Right ventricle myocardium inferior (tissue), 1 donor: ENCODE results near the gene PIP4K2C. TPM values are rescaled to one million over a fixed set of nuclear protein-coding genes. Genes with fewer than 3 reads are reported as not detected.

ENCODE experiments used
- ATAC-seq: fragments of 200-7000 bp; cut with Tn5 transposase; one replicate; pipeline ENCODE4 v1.9.1; 2020; ENCODE audit warnings: mild to moderate bottlenecking, moderate library complexity
- DNase-seq: peaks from one replicate; pipeline ENCODE4 v3.0.0; 2021; ENCODE audit errors: missing footprints
- intact Hi-C: fragments of 100-400 bp; cut with DNase I; formaldehyde crosslinking; loops from one replicate; pipeline ENCODE4 v1.11.0; 2022
- long read RNA-seq: library from polyadenylated mRNA; unstranded; transcript quantifications from one replicate; pipeline ENCODE4 v2.0.0, GENCODE V29; 2021
- total RNA-seq: library from RNA; stranded (reverse); fragmentation: NEBNext Ultra II Directional; extraction: Animal tissue kit (Norgen Biotek cat#: 25700); gene quantifications from one replicate; pipeline ENCODE4 v1.2.1, GENCODE V29; 2021
- donor health status: DM: no; HTN: yes; CAD: no; lungs with severe emphysema.

The PIP4K2C gene
- total RNA-seq: 13.1 TPM
- long read RNA-seq, transcript PIP4K2C-201 (10 exons, 2,924 nt): major isoform, 11 of 11 reads
- long read RNA-seq, partial matches to known transcripts: 0 of 11 reads
- long read RNA-seq, other reads (novel, unspliced or antisense): 0 of 11 reads

DNA sequence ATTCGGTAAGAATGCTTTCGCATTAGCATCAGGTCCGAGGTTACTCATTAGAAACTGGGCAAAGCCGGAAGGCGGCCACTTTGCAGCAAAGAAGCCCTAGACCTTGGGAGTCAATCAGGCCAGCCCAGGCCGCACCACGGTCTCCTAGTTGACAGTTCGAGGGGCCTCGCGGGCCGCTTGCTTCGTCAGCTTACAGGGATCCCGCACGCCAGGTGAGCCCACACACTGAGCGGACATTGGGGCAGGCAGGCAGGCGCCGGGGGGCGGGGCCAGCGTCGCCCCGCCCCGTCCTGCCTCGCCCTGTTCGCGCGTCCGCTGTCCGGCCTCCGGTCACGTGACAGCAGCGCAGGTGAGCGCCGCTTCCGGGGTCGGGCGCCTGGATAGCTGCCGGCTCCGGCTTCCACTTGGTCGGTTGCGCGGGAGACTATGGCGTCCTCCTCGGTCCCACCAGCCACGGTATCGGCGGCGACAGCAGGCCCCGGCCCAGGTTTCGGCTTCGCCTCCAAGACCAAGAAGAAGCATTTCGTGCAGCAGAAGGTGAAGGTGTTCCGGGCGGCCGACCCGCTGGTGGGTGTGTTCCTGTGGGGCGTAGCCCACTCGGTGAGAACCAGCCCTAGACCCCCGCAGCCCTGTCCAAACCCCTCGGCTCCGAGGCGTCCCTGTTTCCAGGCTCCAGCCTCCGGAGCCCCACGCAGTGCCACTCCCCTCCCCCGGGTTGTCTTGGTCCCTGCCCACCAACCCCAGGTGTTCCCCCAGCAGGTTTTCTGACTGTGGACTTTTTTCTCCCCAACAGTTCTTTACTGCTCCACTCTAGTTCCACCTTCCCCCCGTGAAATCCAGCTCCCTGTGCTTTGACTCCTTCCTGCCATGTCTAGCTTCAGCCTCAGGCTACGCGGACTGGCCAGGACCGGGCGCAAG is at the start of gene PIP4K2C:
PIP4K2C (plus strand) TSS at position 329 of the 918 bp plus-strand sequence; CDS start at position 427, 98 bp downstream.
- DNase-seq (peak; percentile 93), ATAC-seq (peak; percentile 98)
- intact Hi-C loops: no loop called here

DNA sequence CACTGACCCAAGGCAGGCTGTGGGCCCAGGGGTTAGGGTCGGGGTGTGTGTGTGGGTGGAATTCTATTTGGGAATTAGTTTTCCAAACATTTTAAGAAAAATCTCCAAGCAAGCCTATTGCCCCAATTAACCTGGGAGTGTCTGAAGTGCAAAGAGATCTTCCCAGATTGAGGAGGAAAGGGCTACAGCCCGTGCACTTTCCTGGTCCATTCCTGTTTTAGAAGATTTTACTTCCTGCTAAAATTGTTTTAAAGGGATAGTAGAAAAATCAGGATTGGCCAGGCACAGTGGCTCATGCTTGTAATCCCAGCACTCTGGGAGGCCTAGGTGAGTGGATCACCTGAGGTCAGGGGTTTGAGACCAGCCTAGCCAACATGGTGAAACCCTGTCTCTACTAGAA is 49.3 kb upstream of the PIP4K2C start:
- intact Hi-C loops: no loop called here
- DNase-seq (no peak), ATAC-seq (no peak)

DNA sequence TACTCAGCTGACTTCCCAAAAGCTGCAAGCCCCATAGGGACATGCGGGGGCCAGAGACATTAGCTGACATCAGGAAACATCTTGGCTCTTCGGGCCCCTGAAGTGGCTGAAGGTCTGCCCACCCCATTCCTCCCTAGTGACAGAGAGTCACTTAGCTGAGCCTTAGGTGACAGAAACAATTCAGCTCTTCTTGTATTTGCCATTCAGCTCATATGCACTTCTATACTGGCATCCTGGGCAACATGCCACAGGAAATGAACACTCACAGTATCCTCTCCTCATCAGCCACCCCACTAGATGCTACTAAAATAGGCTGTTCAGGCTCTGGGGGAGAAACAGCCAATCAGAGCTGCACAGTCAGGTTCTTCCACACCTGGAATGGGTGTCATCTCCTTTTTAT is 47.4 kb upstream of the PIP4K2C start:
- DNase-seq (no peak), ATAC-seq (no peak)
- intact Hi-C loops: no loop called here

DNA sequence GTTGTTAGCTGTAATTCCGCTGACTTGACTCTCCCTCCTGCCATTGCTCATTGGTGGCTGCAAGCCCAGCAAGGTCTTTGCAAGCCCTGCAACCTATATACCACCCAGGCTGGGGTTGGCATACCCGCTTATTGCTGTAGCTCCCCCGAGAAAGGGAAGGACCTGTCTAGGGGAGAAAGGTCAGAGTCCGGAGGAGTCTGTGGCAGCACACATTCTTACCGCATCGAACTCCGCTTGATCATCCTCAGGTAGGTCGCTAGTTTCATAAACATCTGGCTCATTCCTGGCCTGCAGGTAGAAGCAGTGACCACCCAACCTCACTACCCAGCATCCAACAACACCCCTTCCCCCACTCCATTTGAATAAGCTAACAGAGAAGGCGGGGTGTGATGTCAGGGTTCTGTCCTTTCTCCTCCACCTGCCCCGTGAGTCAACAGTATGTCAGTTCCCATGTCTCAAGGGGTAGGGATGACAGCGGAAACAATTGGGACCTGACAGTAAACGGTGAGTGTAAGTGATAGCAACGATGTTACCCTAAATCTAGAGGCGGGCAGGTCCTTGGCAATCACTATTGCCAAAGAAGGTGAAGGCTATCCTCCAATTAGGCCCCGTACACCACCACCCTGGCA is 45.1 kb upstream of the PIP4K2C start:
- intact Hi-C loops: loop anchor here (2.0 to 5.0 kb wide), 2 partner anchors 23 to 59 kb away; partner anchors contain the start of genes MARS1 and MBD6
- ATAC-seq: no peak
- DNase-seq: no peak

DNA sequence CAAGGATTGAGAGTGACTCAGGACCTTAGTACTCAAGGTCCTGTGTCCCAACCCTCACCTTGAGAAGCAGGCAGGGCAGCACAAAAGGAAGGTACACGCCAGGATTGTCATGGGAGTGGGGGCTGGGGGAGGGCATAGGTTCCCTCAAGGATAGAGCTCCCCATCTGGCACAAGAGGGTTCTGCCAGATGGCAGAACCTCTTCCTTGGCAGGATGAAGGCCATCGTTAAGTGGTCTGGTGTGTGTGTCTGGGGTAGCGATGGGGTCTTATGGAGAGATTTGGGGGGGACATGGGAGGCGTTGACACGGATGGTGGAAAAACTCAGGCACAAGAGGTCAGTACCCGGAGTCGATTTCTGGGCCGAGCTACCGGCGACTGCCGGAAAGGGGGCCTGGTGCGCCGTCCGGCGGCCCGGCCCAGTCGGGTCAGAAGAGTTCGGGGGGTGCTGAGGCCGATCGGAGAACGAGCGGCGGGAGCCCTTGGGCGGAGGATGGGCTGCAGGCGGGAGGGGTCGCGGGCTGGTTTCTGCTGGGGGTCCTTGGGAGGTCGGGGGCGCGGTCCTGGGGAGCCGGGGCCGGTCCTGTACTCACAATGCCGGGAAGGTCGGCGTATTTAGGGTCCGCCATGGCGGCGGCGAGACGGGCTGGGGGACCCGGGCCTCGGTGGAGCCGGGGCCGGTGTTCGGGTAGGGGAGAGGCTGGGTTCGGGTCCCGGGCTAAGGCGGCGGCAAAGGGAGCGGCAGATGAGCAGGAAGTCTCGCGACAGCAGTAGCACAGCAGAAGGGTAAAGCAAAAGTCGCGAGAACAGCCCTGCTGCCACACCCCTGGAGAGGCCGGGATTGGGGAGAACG is 44.3 kb upstream of the PIP4K2C start, which contains the start of gene DCTN2:
DCTN2 (minus strand) TSS at position 755 of the 850 bp plus-strand sequence; CDS start at position 626, 129 bp downstream.
- ATAC-seq (peak; percentile 99), DNase-seq (peak; percentile 95)
- intact Hi-C loops: loop anchor here (2.0 to 5.0 kb wide), 2 partner anchors 24 to 59 kb away; partner anchors contain the start of genes MARS1 and MBD6

DNA sequence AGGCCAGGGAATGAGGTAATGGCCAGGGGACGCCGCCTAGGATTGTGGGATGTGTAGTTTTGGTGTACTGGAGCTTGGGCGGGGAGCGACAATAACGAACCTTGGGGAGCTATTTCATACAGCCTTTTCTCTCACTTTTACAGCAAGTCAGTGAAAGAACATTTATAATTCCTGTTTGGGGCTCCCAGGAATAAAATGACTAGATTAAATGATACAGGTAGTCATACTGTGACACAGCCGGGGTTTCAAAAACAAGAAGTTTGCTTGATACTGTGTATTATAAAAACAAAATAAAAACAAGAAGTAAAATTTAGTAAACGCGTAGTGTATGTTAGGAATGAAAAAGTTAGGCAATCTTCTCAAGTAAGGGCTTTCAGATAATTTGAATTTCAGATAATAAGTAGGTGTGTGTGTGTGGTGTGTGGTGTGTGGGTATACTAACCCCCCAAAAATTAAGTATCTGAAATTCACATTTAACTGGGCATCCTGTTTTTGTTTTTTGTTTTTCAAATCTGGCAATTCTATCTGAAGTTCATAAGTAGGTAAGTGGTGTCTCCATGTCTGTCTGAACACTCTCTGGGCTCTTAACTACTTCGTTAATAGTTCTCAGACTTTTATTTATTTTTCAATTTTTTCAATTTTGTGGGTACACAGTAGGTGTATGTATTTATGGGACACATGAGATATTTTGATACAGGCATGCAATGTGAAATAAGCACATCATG is 43.5 kb upstream of the PIP4K2C start:
- no peak for DNase-seq
- ATAC-seq: no peak
- intact Hi-C loops: loop anchor here (2.0 to 5.0 kb wide), 2 partner anchors 25 to 60 kb away; partner anchors contain the start of genes MARS1 and MBD6

DNA sequence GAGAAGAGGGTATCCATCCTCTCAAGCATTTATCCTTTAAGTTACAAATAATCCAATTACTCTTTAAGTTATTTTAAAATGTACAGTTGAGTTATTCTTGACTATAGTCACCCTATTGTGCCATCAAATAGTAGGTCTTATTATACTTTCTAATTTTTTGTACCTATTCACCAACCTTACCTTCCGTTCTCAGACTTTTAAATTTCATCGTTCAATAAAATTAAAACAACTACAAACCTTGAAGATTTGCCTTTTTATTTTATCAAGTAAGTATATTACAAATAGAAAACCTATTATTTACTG is 43.0 kb upstream of the PIP4K2C start:
- no peak for ATAC-seq
- DNase-seq: no peak
- intact Hi-C loops: loop anchor here (5.0 kb wide), 1 partner anchor 61 kb away; the partner anchor contains the start of gene MARS1

DNA sequence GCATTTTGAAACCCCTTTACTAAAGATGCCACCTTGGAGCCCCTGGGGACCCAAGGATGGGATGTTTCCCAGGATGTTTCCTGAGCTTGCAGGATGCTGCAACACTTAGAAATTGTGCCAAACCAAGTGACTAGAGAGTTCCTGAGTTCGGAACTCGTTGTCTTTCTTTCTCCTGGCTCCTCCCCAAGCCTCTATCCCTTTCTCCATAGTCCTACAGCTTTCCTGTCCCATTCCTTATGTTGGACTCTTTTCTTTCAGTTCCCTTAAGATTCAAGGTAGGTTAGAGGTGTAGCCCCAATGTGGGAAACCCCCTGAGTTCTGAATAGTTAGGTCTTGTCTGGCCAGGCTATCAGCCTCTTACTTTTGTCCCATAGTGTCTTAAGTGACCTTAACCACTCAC is 42.5 kb upstream of the PIP4K2C start:
- no peak for DNase-seq
- intact Hi-C loops: loop anchor here (5.0 kb wide), 1 partner anchor 61 kb away; the partner anchor contains the start of gene MARS1
- no peak for ATAC-seq

DNA sequence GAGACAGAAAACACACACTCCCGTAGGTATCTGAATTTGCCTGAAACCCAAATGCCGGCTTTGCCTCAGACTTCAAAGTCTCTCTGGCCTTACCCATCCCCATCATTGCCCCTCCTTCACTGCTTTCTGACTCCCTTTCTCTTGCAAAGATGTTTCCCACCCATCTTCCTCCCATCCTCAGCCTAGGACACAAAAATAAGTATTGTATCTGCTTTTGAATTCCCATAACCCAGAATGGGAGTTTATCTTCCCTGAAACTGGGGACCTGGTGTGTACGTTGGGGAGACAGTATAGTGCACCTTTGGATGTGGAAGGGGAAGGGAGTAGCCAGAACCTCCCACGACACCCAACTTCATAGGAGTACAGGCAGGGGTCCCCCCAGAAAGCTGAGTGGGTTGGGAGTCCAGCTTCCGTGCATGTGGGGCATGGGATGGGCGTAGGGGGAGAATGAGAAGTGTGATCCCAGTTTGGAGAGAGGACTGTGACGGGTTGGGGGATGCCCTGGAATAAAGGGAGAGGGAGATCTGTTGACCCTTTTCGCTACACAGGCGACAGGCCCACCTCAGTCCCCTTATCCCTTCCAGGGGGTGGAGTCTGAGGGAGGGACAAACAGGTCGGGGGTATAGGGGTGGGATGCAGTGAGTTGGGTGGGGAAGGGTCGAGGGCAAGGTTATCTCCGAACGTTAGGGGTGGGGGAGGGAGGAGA is 41.6 kb upstream of the PIP4K2C start:
- ATAC-seq (no peak), DNase-seq (no peak)
- intact Hi-C loops: loop anchor here (5.0 kb wide), 1 partner anchor 62 kb away; the partner anchor contains the start of gene MARS1

DNA sequence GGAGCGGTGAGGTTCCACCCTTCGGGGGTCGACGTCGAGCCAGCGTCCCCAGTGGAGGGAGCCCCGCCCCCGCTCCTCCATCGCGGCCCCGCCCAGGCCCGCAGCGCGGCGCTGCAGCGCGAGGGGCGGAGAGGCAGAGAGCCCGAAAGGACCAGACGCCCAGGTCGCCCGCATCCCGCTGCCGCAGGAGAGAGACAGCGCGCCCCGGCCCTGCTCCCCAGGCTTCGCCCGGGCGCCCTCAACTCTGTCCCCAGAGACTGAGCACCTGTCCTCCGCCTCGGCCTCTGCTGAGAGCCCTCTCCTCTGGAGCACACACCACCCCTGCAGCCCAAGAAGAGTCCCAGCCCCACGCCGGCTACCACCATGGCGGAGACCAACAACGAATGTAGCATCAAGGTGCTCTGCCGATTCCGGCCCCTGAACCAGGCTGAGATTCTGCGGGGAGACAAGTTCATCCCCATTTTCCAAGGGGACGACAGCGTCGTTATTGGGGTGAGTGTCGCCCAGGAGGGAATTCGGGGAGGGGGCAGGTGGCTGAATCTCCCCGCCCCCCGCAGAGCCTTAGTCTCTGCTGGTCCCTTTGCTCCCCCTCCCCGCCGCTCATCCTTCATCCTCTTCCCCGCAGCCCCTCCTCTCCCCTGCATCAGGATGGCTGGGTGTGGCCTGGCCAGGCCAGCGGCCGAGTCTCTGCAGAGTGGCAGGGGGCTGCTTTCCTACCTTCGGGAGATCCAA is 40.9 kb upstream of the PIP4K2C start, which contains the start of gene KIF5A:
KIF5A (plus strand) TSS at position 136 of the 732 bp plus-strand sequence; CDS start at position 364, 228 bp downstream.
- intact Hi-C loops: loop anchor here (5.0 kb wide), 1 partner anchor 63 kb away; the partner anchor contains the start of gene MARS1
- DNase-seq: peak; percentile 74
- ATAC-seq: no peak

DNA sequence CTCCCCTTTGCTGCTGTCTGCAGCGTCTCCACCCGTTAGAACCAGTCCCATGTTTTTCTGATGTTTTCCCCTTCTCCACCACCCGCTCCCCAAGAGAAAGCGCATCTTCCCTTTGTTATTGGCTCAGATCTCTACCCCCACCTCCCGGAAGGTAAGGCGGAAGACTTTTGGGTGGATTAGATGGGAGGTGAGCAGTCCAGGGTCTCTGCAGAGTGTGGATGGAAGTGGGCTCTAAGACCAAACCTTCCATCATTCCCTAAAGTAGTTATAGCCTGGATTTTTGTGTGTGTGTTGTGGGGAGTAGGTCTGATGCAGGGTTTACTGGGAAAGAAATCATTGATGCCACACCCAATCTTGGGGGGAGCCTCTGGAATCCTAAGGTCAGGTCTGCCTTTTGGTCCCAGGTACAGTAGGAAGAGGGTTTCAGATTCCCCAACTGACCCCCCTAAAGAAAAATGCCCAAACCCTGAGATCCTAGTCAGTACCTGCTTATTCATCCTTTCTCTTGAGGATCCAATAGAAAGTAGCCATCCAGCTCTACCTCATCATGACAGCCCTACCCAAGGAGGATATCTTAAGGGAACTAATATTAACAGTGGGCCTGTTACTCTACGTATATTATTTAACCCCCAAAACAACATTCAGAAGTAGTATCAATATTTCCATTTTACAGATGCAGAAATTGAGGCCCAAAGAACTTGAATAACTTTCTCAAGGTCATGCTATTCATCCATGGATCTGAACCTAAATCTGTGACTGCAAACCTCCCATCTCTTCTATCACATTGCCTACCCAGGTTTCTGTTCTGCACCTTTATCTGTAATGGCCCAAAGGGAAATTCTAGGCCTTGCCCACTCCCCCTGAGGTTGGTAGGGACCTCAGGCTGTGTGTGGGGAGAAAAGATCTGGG is 40.1 kb upstream of the PIP4K2C start:
- intact Hi-C loops: no loop called here

DNA sequence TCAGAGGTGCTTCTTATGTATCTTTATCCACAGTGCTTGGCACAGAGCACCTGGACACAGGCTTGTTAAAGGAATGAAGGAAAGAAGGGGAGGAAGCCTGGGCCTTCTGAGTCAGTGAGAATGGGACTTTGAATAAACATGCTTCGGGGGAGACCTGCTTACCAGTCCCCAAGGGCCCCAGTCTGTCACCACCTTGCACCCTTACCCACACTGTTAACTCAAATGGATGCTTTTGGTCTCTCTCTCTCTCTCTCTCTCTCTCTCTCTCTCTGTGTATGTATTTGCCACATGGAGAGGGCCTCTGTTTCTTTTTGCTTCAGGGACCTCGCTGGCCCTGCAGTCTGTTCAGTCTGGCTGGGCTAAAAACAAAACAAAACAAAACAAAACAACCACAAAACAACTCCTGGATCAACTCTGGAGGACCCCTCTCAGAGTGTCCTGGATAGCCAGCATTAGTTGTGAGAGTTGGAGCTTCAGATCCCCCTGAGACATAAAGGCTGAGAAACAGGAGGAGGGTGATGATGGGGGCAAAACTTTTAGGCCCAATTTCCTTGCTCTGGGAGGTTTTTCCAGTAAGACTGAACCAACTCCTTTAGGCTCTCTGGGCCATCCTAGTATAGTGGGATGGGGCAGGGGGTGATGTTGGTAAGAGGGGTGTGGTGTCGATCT is 39.2 kb upstream of the PIP4K2C start:
- DNase-seq (no peak), ATAC-seq (no peak)
- intact Hi-C loops: no loop called here

More for the DNA sequence above, 40.1 kb upstream of the PIP4K2C start:
- DNase-seq (no peak), ATAC-seq (no peak)

DNA sequence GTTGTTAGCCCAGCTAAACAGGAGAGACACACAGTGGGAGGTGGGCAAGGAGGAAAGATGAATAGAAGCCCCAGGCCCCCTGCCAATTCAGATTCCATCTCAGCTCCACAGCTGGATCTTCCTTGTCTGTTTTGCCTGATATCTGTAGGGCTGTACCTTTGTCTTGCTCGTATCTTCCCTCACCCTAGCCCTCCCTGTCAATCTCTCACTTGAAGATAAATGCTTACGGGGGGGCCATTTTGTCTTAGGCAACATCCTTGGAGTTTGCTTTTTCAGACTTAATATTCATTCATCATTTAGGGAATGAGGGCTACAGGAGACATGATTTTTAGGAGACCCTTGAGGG is 38.7 kb upstream of the PIP4K2C start:
- ATAC-seq (no peak), DNase-seq (no peak)
- intact Hi-C loops: no loop called here

DNA sequence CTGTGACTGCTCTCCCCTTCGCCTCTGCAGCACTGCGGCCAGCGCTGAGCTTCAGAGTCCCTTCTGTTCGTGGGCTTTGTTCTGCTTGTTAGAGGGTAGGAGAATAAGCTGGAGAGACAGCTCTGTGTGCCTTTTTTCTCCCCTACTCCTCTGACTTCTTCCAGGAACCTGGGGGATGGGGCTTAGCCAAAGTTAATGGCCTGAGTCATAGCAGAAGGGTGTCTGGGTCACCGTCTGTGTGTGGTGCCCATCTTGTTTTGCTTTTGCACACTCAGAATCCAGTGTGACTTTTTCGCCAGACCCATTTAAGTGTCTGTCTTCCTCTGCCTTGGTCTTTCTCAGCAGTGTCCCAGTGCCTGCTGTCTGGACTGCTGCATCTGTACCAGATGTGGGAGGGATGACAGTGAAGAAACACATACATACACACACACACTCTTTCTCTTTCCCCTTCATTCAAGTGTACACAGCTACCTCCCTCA is 38.1 kb upstream of the PIP4K2C start:
- DNase-seq: no peak
- no peak for ATAC-seq
- intact Hi-C loops: no loop called here
